PFSK-1 (cell line): Measurements from ENCODE around the gene CCNJL.

Experiments
- FOXP2 ChIP-seq: optimal IDR thresholded peaks from 2 replicates; pipeline ENCODE3; 2011; ENCODE audit warnings: borderline replicate concordance, control low read depth, inconsistent platforms; ENCODE audit not compliant: insufficient read depth; ENCODE audit errors: extremely low read length, extremely low read depth
- POLR2AphosphoS5 ChIP-seq: IDR thresholded peaks from 2 replicates; pipeline ENCODE4 v1.6.1; 2012; ENCODE audit warnings: low read depth, mild to moderate bottlenecking, control low read depth, low read length, moderate library complexity
- REST ChIP-seq, 2 experiments: IDR thresholded peaks; 2 replicates each; pipeline versions ENCODE4 v1.6.1 to v1.8.0; 2011 to 2012; ENCODE audit warnings: low read depth in 2 of 2, low read length in 2 of 2, control low read depth in 1 of 2, inconsistent platforms in 1 of 2, mild to moderate bottlenecking in 1 of 2, moderate library complexity in 1 of 2; ENCODE audit not compliant: insufficient read depth in 1 of 2
- SIN3A ChIP-seq: IDR thresholded peaks from 2 replicates; pipeline ENCODE4 v1.6.1; 2012; ENCODE audit warnings: mild to moderate bottlenecking, low read length, moderate library complexity, borderline replicate concordance; ENCODE audit not compliant: insufficient read depth
- TAF1 ChIP-seq: IDR thresholded peaks from 2 replicates; pipeline ENCODE4 v1.6.1; 2012; ENCODE audit warnings: low read length, control low read depth, borderline replicate concordance; ENCODE audit not compliant: insufficient read depth

DNA sequence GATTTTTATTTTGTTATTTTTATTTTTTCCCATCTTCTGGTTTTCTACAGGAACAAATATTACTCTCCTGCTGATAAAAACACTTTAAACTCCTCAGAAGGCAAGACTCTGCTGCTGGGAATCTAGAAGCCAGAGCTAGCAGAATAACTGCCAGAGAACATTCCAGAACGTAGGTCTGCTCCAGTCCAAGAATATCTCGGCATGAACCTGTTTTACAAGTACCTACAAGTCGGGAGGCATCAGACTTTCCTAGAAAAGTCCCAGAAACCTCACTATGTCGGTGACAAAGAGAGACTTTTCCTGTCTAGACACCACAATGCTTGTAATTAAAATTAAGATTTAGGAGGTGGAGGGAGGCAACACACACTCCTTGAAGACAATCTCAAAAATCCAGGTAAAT, 41.7 kb downstream of the CCNJL start:
- TF ChIP-seq TAF1 = no peak
- no peak for TF ChIP-seq POLR2AphosphoS5
- no peak for TF ChIP-seq REST (IDR thresholded peaks at IDR 0.05; ENCODE audit: insufficient read depth in 1 of 2, low read depth in 2 of 2, low read length in 2 of 2)
- no peak for TF ChIP-seq SIN3A
- TF ChIP-seq FOXP2 = no peak
